Measurements from ENCODE around the gene RHBDF2. TPM values are rescaled to one million over a fixed set of nuclear protein-coding genes. Genes with fewer than 3 reads are reported as not detected.

The RHBDF2 gene
- total RNA-seq, 2 donors from 2014 or later, result 30.4 to 43.1 TPM

DNA sequence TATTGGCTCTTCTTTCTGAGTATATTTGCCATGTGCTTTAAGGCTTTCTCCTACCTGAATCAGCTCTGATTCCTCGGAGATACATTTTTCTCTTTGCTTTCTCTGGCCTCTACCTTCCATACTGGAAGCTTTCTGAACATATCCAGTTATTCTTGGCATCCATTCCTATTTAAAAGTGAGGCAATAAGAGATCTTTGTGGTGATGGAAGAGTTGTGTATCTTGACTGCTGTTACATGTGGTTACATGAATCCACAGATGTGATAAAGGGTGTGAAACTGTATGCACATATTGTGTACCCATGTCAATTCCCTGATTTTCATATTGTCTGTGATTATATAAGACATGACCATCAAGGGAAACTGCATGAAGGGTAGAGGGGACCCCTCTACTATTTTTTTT, 72.7 kb downstream of the RHBDF2 start:
- no peak for DNase-seq (ENCODE audit: low spot score in 2 of 2)
- H3K27ac Mint-ChIP-seq, result no peak overlapping the region
- H3K9me3 Mint-ChIP-seq, result no peaks in the 10 kb centered on the region
- ATAC-seq, result no peak
- no peaks in the 10 kb centered on the region for H3K36me3 Mint-ChIP-seq

DNA sequence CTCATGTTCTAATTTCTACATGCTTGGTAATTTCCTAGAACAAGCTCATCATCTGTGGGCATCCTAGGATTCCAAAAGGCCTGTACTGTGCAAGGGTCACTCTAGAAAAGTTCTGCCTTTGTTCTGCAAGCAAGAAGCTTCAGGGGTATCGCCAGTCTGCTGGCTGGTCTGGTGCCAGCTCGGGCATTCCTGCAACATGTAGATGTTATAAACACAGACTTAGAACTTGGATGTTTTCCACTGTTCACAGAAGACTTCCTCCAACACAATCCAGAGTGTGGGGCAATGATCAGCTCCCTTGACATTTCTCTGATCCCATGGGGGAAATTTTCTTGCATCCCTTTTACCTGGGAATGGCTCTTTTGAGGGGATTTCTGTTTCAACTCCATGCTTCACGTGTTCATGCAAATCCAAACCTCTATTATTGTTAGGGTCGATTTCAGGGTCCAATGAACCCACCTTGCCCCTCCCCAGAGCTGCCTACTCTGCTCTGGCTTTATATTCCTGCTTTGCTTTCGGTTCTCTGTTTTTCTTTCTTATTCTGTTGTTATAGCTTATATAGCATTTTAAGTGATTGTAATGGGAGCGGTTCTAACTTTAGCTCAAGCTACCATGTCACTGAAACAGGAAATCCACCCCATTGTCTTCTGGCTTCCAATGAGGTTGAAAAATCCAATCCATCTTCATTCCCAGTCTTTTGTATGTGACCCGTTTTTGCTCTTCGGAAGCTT, 73.6 kb downstream of the RHBDF2 start:
- DNase-seq (ENCODE audit: low spot score in 2 of 2) (no peak), ATAC-seq (no peak)
- Mint-ChIP-seq H3K27ac (no peak overlapping the region), H3K9me3 (no peaks in the 10 kb centered on the region), H3K36me3 (no peaks in the 10 kb centered on the region)

DNA sequence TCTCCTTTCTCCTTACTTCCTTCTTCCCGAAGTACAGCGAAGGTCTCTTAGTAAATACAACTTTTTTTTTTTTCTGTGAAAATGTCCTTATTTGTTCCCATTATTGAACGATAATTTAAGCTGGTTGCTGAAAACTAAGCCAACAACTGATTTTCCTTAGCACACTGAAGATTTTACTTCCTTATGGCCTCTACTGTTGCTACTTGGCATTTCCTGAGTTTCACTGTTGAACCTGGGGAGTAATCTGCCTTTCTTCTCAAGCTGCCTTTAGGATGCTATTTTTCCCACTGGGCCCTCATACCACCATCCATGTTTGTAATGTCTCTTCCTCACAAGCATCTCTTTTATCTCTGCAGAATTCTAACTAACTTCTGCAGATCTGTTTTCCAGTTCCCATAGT, 74.4 kb downstream of the RHBDF2 start:
- Mint-ChIP-seq H3K9me3 (no peaks in the 10 kb centered on the region), H3K27ac (no peak overlapping the region), H3K36me3 (no peaks in the 10 kb centered on the region)
- no peak for ATAC-seq
- DNase-seq (ENCODE audit: low spot score in 2 of 2), result no peak

DNA sequence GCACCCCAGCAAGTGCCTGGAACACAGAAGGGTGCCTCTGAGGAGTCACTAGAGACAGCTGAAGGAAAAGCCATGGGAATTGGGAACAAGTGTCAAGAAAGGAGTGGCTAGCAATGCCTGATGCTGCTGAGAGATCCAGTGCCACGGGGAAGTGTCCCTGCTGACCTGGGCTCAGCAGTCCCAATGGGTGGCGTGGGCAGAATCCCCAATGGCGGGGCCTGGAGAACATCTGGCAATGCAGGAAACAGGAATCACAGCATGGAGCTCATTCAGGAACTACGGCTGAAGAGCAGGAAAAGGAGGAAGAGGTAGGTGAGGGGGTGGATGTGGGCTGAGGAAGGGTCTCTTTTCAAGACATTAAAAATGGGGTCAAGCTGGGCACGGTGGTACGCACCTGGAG, 78.4 kb downstream of the RHBDF2 start:
- no peak for DNase-seq (ENCODE audit: low spot score in 2 of 2)
- no peak for ATAC-seq
- H3K27ac Mint-ChIP-seq, result peak overlapping the region in 1 of 2 donors; percentile 66
- H3K9me3 Mint-ChIP-seq, result no peaks in the 10 kb centered on the region
- H3K36me3 Mint-ChIP-seq, result no peaks in the 10 kb centered on the region

DNA sequence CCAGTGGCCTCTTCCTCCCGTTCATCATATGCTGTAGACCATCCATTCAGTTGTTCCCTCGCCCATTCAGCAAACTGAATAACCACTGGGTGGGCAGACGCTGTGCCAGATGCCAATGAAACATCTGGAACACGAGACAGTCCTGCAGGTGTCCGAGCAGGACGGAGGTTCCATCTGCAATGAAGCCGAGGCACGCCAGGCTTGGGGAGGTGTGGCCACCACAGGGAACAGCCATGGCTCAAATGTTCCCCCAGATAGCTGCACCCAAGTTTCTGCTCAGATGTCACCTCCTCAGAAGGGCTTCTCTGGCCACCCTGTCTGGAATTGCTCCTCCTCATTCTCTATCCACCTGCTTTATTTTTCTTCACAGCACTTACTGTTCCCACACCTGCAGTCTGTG, 78.8 kb downstream of the RHBDF2 start:
- H3K36me3 Mint-ChIP-seq, result no peaks in the 10 kb centered on the region
- no peaks in the 10 kb centered on the region for H3K9me3 Mint-ChIP-seq
- H3K27ac Mint-ChIP-seq, result peak overlapping the region in 1 of 2 donors; percentile 66
- no peak for DNase-seq (ENCODE audit: low spot score in 2 of 2)
- no peak for ATAC-seq

DNA sequence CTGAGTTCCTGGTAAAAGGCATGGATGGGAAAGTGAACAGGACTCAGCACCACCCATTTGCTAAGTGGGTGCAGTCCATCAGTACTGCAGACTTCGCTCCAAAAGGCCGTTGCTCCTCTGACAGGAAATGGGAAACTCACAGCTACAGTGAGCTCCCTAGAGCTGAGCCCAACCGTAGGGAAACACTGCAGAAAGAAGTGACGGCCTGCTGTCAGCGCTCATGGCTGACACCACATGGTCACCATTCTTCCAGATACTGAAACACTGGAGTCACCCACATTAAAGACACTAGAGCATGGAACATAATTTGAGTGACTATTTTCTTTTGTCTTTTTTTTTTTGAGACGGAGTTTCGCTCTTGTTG, 80.2 kb downstream of the RHBDF2 start:
- DNase-seq (ENCODE audit: low spot score in 2 of 2) (no peak), ATAC-seq (no peak)
- Mint-ChIP-seq H3K36me3 (no peaks in the 10 kb centered on the region), H3K27ac (no peak overlapping the region), H3K9me3 (no peaks in the 10 kb centered on the region)

Other genes with a start within 250 kb of the RHBDF2 start
- gene UBALD2, start 236.1 kb downstream of the RHBDF2 start, total RNA-seq, result 100 to 1,000 TPM; 262 to 294 TPM
- 1 to 10 TPM in 1 of 2 donors, under 1 TPM in 1; 0.46 to 1.8 TPM for gene QRICH2, start 193.1 kb downstream of the RHBDF2 start, total RNA-seq
- gene PRPSAP1, start 147.5 kb downstream of the RHBDF2 start, total RNA-seq, result 10 to 100 TPM; 17.2 to 31.2 TPM
- 10 to 100 TPM in 1 of 2 donors, 1 to 10 TPM in 1; 7.1 to 11.9 TPM for gene SPHK1, start 116.8 kb downstream of the RHBDF2 start, total RNA-seq
- gene UBE2O, start 48.3 kb downstream of the RHBDF2 start, total RNA-seq, result 10 to 100 TPM; 17.3 to 45.8 TPM
- not detected for gene AANAT, start 33.8 kb downstream of the RHBDF2 start, total RNA-seq
- not detected for gene CYGB, start 36.3 kb upstream of the RHBDF2 start, total RNA-seq
- not detected for gene PRCD, start 38.6 kb upstream of the RHBDF2 start, total RNA-seq
- gene ST6GALNAC2, start 84.4 kb upstream of the RHBDF2 start, total RNA-seq, result not detected
- gene ST6GALNAC1, start 142.3 kb upstream of the RHBDF2 start, total RNA-seq, result 1 to 10 TPM; 1.0 to 3.0 TPM
- 1 to 10 TPM; 4.8 to 9.1 TPM for gene MXRA7, start 209.5 kb upstream of the RHBDF2 start, total RNA-seq
- gene JMJD6, start 225.2 kb upstream of the RHBDF2 start, total RNA-seq, result 10 to 100 TPM; 82.3 to 91.0 TPM
- gene METTL23, start 225.4 kb upstream of the RHBDF2 start, total RNA-seq, result 10 to 100 TPM; 13.9 to 30.0 TPM
- gene SRSF2, start 235.9 kb upstream of the RHBDF2 start, total RNA-seq, result 100 to 1,000 TPM; 242 to 351 TPM
- 10 to 100 TPM; 23.2 to 24.1 TPM for gene MFSD11, start 236.7 kb upstream of the RHBDF2 start, total RNA-seq

Measured in activated naive CD4-positive, alpha-beta T cell treated with anti-CD3 and anti-CD28 coated beads, Interleukin-2, amount 50 U/mL, for 72 hours (primary cell).